SK-N-SH treated with all-trans-retinoic acid at 6 μM for 48 hours (cell line): ENCODE measurements around the gene FRMD4A.

ENCODE experiments used
- ATAC-seq: fragments of 200-7000 bp; cut with Tn5 transposase; 3 replicates; pipeline ENCODE4 v1.9.1; 2020; ENCODE audit warnings: mild to moderate bottlenecking, moderate library complexity
- ARNTL ChIP-seq: fragments of 450-650 bp; formaldehyde crosslinking; IDR thresholded peaks from 2 replicates; pipeline ENCODE4 v1.5.0; 2020; ENCODE audit warnings: low read depth, mild to moderate bottlenecking, moderate library complexity, borderline replicate concordance
- BACH2 ChIP-seq: fragments of 250-450 bp; sonication (Bioruptor Pico); IDR thresholded peaks from 2 replicates; pipeline ENCODE4 v1.9.0; 2021; ENCODE audit warnings: mild to moderate bottlenecking, borderline replicate concordance
- CSDC2 ChIP-seq: fragments of 250-450 bp; sonication (Bioruptor Pico); IDR thresholded peaks from 2 replicates; pipeline ENCODE4 v1.5.0; 2020; ENCODE audit warnings: mild to moderate bottlenecking, moderate library complexity
- CSRNP3 ChIP-seq: fragments of 250-450 bp; sonication (Bioruptor Pico); IDR thresholded peaks from 2 replicates; pipeline ENCODE4 v1.5.1; 2021; ENCODE audit warnings: mild to moderate bottlenecking, moderate library complexity
- ESRRG ChIP-seq: fragments of 250-450 bp; sonication (Bioruptor Pico); IDR thresholded peaks from 2 replicates; pipeline ENCODE4 v1.6.1; 2021; ENCODE audit warnings: mild to moderate bottlenecking
- ISL1 ChIP-seq: fragments of 250-450 bp; sonication (Bioruptor Pico); IDR thresholded peaks from 2 replicates; pipeline ENCODE4 v2.1.2; 2022; ENCODE audit warnings: mild to moderate bottlenecking, moderate library complexity
- OSR1 ChIP-seq: fragments of 250-450 bp; sonication (Bioruptor Pico); IDR thresholded peaks from 2 replicates; pipeline ENCODE4 v1.8.0; 2022; ENCODE audit warnings: moderate library complexity, mild to moderate bottlenecking, inconsistent platforms
- PATZ1 ChIP-seq: fragments of 250-450 bp; sonication (Bioruptor Pico); IDR thresholded peaks from 2 replicates; pipeline ENCODE4 v1.8.0; 2020; ENCODE audit warnings: mild to moderate bottlenecking, moderate library complexity, borderline replicate concordance
- PPARA ChIP-seq: fragments of 250-450 bp; sonication (Bioruptor Pico); IDR thresholded peaks from 2 replicates; pipeline ENCODE4 v1.5.0; 2020; ENCODE audit warnings: mild to moderate bottlenecking, borderline replicate concordance
- RARB ChIP-seq: fragments of 250-450 bp; sonication (Bioruptor Pico); IDR thresholded peaks from 2 replicates; pipeline ENCODE4 v1.8.0; 2021; ENCODE audit warnings: mild to moderate bottlenecking, moderate library complexity
- SNAI2 ChIP-seq: fragments of 250-450 bp; sonication (Bioruptor Pico); IDR thresholded peaks from 2 replicates; pipeline ENCODE4 v1.5.0; 2020; ENCODE audit warnings: mild to moderate bottlenecking, moderate library complexity
- TCF4 ChIP-seq: fragments of 250-450 bp; sonication (Bioruptor Pico); IDR thresholded peaks from 2 replicates; pipeline ENCODE4 v1.8.0; 2021; ENCODE audit warnings: mild to moderate bottlenecking, moderate library complexity, borderline replicate concordance
- TOX ChIP-seq: fragments of 250-450 bp; sonication (Bioruptor Pico); IDR thresholded peaks from 2 replicates; pipeline ENCODE4 v1.8.0; 2021; ENCODE audit warnings: mild to moderate bottlenecking, moderate library complexity, borderline replicate concordance
- ZC3H10 ChIP-seq: fragments of 250-450 bp; sonication (Bioruptor Pico); IDR thresholded peaks from 2 replicates; pipeline ENCODE4 v1.5.1; 2021; ENCODE audit warnings: mild to moderate bottlenecking, moderate library complexity
- ZFP30 ChIP-seq: fragments of 450-650 bp; formaldehyde crosslinking; IDR thresholded peaks from 2 replicates; pipeline ENCODE4 v1.5.0; 2022; ENCODE audit warnings: mild to moderate bottlenecking, moderate library complexity
- ZNF565 ChIP-seq: fragments of 450-650 bp; formaldehyde crosslinking; conservative IDR thresholded peaks from 2 replicates; pipeline ENCODE4 v1.5.0; 2020; ENCODE audit warnings: low read depth, mild to moderate bottlenecking, moderate library complexity
- ZNF70 ChIP-seq: fragments of 450-650 bp; formaldehyde crosslinking; IDR thresholded peaks from 2 replicates; pipeline ENCODE4 v1.5.0; 2020; ENCODE audit warnings: mild to moderate bottlenecking, moderate library complexity
- TF ChIP-seq, protein P1 (sequence below): fragments of 250-450 bp; sonication (Bioruptor Pico); IDR thresholded peaks from 2 replicates; pipeline ENCODE4 v1.5.0; 2020; ENCODE audit warnings: mild to moderate bottlenecking, moderate library complexity
- TF ChIP-seq, protein P2 (sequence below): fragments of 250-450 bp; sonication (Bioruptor Pico); IDR thresholded peaks from 2 replicates; pipeline ENCODE4 v1.5.1; 2020; ENCODE audit warnings: low read depth, mild to moderate bottlenecking, moderate library complexity
- TF ChIP-seq, protein P3 (sequence below): fragments of 250-450 bp; sonication (Bioruptor Pico); IDR thresholded peaks from 2 replicates; pipeline ENCODE4 v1.8.0; 2021; ENCODE audit warnings: low read depth, mild to moderate bottlenecking, moderate library complexity, borderline replicate concordance

FRMD4A gene

DNA sequence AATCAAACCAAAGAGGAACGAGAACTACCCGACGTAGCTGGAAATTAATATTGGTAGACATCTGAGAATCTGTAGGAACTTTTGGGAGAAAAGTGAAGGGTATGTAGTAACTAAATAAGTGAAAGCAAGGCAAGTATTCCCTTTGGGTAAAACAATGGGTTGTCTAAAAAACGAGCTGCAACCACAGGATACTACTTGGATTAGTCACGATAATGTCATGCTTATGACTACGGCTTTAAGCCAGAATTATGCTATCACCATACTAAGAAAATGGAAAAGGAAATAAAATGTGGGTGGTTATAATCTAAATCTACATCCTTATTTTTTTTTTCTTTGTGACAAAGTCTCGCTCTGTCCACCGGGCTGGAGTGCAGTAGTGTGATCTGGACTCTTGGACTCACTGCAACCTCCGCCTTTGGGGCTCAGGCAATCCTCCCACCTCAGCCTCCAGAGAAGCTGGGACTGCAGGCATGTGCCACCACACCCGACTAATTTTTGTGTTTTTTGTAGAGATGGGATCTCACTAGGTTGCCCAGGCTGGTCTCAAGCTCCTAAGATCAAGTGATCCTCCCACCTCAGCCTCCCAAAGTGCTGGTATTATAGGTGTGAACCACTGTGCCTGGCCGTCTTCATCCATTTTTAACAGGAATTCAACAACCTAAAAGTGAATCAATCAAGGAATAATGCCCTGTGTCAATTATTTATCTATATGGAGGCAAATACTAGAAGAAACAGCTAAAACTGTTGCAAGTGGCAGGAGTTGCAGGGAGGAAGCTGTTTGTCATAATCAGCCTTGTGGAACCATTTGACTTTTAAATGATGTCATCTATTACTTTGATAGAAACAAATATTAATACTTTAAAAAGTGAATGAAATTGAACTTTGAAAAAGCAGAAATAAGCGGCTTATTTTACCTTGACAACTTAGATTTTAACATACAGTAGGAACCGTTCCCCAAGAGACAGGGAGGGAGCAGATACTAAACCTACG, 554.6 kb downstream of the FRMD4A start:
- peak; percentile 22; the same call in 2 of the 3 replicates for ATAC-seq
- TF ChIP-seq OSR1 (0 out of 2 replicates have a peak, but pooled peaks have one; percentile 60), ISL1 (CRISPR knock-in tag) (no peak)

DNA sequence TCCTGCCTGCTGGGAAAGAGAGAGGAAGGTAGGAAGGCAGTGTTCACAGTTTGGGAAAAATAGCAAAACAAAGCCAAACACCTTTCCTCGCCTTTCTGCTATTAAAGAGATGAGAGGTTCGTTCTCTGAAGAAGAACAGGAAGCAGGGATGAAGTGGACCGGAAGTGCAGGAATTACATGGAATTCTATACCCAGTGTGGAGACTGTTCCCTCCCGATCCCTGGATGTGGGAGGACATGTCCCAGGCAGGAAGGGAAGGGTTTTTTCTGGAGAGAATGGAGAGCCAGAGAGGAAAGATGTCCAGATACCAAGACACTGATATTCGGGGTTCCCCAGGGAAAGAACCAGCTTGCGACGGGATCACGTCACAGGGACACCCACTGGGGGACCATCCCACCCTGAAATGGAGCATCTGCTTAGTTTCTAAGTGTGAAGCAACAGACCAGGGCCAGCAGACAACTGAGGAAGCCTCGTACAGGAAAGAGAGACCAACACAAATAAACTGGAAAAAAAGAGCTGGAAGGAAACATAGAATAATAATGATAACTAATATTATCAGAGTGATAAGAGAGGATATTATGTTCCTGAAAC, 556.3 kb downstream of the FRMD4A start:
- TF ChIP-seq ESRRG (CRISPR knock-in tag) (no peak), ZC3H10 (CRISPR knock-in tag) (no peak), TOX (no peak), ISL1 (CRISPR knock-in tag) (no peak), ARNTL (CRISPR knock-in tag) (no peak), ZNF70 (CRISPR knock-in tag) (no peak), TCF4 (no peak), SNAI2 (CRISPR knock-in tag) (no peak), PATZ1 (CRISPR knock-in tag) (no peak), PPARA (CRISPR knock-in tag) (no peak), OSR1 (no peak), RARB (CRISPR knock-in tag) (no peak), BACH2 (CRISPR knock-in tag) (no peak), ZNF565 (no peak), ZFP30 (CRISPR knock-in tag) (no peak), CSDC2 (no peak), CSRNP3 (CRISPR knock-in tag) (no peak)
- TF ChIP-seq, protein P1, sequence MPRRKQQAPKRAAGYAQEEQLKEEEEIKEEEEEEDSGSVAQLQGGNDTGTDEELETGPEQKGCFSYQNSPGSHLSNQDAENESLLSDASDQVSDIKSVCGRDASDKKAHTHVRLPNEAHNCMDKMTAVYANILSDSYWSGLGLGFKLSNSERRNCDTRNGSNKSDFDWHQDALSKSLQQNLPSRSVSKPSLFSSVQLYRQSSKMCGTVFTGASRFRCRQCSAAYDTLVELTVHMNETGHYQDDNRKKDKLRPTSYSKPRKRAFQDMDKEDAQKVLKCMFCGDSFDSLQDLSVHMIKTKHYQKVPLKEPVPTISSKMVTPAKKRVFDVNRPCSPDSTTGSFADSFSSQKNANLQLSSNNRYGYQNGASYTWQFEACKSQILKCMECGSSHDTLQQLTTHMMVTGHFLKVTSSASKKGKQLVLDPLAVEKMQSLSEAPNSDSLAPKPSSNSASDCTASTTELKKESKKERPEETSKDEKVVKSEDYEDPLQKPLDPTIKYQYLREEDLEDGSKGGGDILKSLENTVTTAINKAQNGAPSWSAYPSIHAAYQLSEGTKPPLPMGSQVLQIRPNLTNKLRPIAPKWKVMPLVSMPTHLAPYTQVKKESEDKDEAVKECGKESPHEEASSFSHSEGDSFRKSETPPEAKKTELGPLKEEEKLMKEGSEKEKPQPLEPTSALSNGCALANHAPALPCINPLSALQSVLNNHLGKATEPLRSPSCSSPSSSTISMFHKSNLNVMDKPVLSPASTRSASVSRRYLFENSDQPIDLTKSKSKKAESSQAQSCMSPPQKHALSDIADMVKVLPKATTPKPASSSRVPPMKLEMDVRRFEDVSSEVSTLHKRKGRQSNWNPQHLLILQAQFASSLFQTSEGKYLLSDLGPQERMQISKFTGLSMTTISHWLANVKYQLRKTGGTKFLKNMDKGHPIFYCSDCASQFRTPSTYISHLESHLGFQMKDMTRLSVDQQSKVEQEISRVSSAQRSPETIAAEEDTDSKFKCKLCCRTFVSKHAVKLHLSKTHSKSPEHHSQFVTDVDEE (CRISPR knock-in tag) = no peak
- TF ChIP-seq, protein P2, sequence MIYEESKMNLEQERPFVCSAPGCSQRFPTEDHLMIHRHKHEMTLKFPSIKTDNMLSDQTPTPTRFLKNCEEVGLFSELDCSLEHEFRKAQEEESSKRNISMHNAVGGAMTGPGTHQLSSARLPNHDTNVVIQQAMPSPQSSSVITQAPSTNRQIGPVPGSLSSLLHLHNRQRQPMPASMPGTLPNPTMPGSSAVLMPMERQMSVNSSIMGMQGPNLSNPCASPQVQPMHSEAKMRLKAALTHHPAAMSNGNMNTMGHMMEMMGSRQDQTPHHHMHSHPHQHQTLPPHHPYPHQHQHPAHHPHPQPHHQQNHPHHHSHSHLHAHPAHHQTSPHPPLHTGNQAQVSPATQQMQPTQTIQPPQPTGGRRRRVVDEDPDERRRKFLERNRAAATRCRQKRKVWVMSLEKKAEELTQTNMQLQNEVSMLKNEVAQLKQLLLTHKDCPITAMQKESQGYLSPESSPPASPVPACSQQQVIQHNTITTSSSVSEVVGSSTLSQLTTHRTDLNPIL (CRISPR knock-in tag) = no peak
- TF ChIP-seq, protein P3, sequence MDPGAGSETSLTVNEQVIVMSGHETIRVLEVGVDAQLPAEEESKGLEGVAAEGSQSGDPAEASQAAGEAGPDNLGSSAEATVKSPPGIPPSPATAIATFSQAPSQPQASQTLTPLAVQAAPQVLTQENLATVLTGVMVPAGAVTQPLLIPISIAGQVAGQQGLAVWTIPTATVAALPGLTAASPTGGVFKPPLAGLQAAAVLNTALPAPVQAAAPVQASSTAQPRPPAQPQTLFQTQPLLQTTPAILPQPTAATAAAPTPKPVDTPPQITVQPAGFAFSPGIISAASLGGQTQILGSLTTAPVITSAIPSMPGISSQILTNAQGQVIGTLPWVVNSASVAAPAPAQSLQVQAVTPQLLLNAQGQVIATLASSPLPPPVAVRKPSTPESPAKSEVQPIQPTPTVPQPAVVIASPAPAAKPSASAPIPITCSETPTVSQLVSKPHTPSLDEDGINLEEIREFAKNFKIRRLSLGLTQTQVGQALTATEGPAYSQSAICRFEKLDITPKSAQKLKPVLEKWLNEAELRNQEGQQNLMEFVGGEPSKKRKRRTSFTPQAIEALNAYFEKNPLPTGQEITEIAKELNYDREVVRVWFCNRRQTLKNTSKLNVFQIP (CRISPR knock-in tag) = no peak
- TF ChIP-seq, all 23 proteins: peak for 0
- no peak for ATAC-seq
